Heart right ventricle (tissue), 16 donors: ENCODE data around the gene ZNF786. TPM values are rescaled to one million over a fixed set of nuclear protein-coding genes. Genes with fewer than 3 reads are reported as not detected.

Source experiments
- ATAC-seq, 8 donors: fragments of 200-7000 bp; cut with Tn5 transposase; one replicate each; pipeline ENCODE4 v1.9.1; 2020; ENCODE audit warnings: mild to moderate bottlenecking in 8 of 8, moderate library complexity in 8 of 8, moderate number of reproducible peaks in 1 of 8
- DNase-seq, 2 donors: peaks; one replicate each; pipeline ENCODE4 v3.0.0-alpha.2; 2020
- H3K27ac ChIP-seq, 10 donors: fragments of 200-600 bp; sonication (generic) in 2 of 10; one replicate each; pipeline versions ENCODE4 v1.5.0 to v1.8.0; 2020 to 2022; ENCODE audit warnings: mild to moderate bottlenecking in 3 of 10
- H3K27me3 ChIP-seq, 7 donors: fragments of 200-600 bp; one replicate each; pipeline ENCODE4 v1.8.0; 2021 to 2022; ENCODE audit warnings: mild to moderate bottlenecking in 2 of 7
- H3K36me3 ChIP-seq, 9 donors: fragments of 200-600 bp; sonication (generic) in 1 of 9; one replicate each; pipeline versions ENCODE4 v1.5.0 to v1.8.0; 2020 to 2022; ENCODE audit warnings: mild to moderate bottlenecking in 2 of 9
- H3K4me1 ChIP-seq, 9 donors: fragments of 200-600 bp; sonication (generic) in 1 of 9; one replicate each; pipeline versions ENCODE4 v1.5.0 to v1.8.0; 2020 to 2022; ENCODE audit warnings: mild to moderate bottlenecking in 4 of 9
- H3K4me3 ChIP-seq, 10 donors: fragments of 200-600 bp; sonication (generic) in 2 of 10; one replicate each; pipeline versions ENCODE4 v1.5.0 to v1.8.0; 2020 to 2022; ENCODE audit warnings: mild to moderate bottlenecking in 7 of 10, moderate library complexity in 2 of 10
- H3K9me3 ChIP-seq, 11 donors: fragments of 200-600 bp in 10 of 11; sonication (generic) in 2 of 11; one replicate each; pipeline versions ENCODE4 v1.5.0 to v1.8.0; 2013 to 2022; ENCODE audit warnings: mild to moderate bottlenecking in 2 of 11, control low read depth in 1 of 11, moderate library complexity in 1 of 11
- CTCF ChIP-seq, 9 donors: fragments of 200-600 bp; sonication (generic) in 2 of 9; IDR thresholded peaks; one replicate each; pipeline versions ENCODE4 v1.5.0 to v1.8.0; 2021 to 2022; ENCODE audit warnings: antibody characterized with exemption in 9 of 9, mild to moderate bottlenecking in 5 of 9, moderate library complexity in 1 of 9
- WGBS, 2 donors: extraction: QIAGEN DNeasy Blood & Tissue Kit; methylation state at CpG; one replicate each; pipeline ENCODE4 v1.1.7; 2013; ENCODE audit warnings: inconsistent platforms in 1 of 2; 5-methylcytosine and 5-hydroxymethylcytosine counted together
- intact Hi-C, 10 donors: fragments of 100-400 bp; cut with DNase I; formaldehyde crosslinking; loops; one replicate each; pipeline versions ENCODE4 v1.11.1 to v1.14.2; 2022
- polyA plus RNA-seq, 2 donors: library from polyadenylated mRNA; stranded (reverse); fragments of 200-250 nt; gene quantifications; one replicate each; pipeline ENCODE4 v1.2.3, GENCODE V29; 2013
- total RNA-seq, 10 donors: library from RNA; stranded (reverse); fragmentation: NEBNext Ultra II Directional in 3 of 10; extraction: Animal tissue kit (Norgen Biotek cat#: 25700) in 3 of 10; gene quantifications; one replicate each; pipeline versions ENCODE4 v1.2.1 to v1.2.4, GENCODE V29; 2021 to 2023
- donor health status: Arrhythmogenic right ventricular cardiomyopathy.
- donor health status: ischemic (EF 13 %, LVEDD 7.1; RV severe dilation, severe dysfunction).
- donor health status: healthy with polysubstance abuse.
- donor health status: DM: no; HTN: yes; CAD: no.
- donor health status: DM: no; HTN: no; CAD: no.
- donor health status: ischemic (EF 25% LVEDD 6.9; RV normal size, moderate dysfunction).
- donor health status: ischemic (EF 25% LVEDD 5.7; RV mildly dilated, moderate dysfunction).
- donor health status: healthy.
- donor health status: DM: yes; HTN: yes; CAD: no.
- donor health status: Ischemic cardiomyopathy.
- donor health status: ischemic (EF 35%, LVEDD 5.7; RV mildly dilated, moderate dysfunction).
- donor health status: nonischemic (EF 11% LVEDD 7.7; RV severe dilation, severe dysfunction).
- donor health status: DM: yes; HTN: yes; CAD: no.
- donor health status: PGD.
- donor health status: ischemic (EF 29% LVEDD 5.4; RV normal size, mild dysfunction).
- donor health status: nonischemic (EF 23%, LVEDD 6.1; RV moderate dilation, normal function).

The ZNF786 gene
- total and polyA plus RNA-seq, 12 donors: 2.0 to 3.4 (median 2.6) TPM

GRCh38 chr7:149130572-149131198 lies 40.2 kb upstream of the ZNF786 start:
- 95 to 96% methylated on average over 5 of the region's 5 CpGs for WGBS, 2 donors
- DNase-seq (no peak), ATAC-seq (no peak)
- no peak for TF ChIP-seq CTCF (IDR thresholded peaks at IDR 0.05)
- H3K27me3 ChIP-seq: no peaks in the 10 kb centered on the region
- H3K27ac ChIP-seq: no peak overlapping the region
- H3K9me3 ChIP-seq: peaks cover 0 to 18% (median 12%) of the 10 kb centered on the region in 11 donors
- intact Hi-C loops: no loop called here
- peaks cover 0 to 9% (median 6%) of the 10 kb centered on the region in 9 donors for H3K4me1 ChIP-seq
- peaks cover 0 to 49% (median 8%) of the 10 kb centered on the region in 9 donors for H3K36me3 ChIP-seq
- no peak overlapping the region for H3K4me3 ChIP-seq

DNA sequence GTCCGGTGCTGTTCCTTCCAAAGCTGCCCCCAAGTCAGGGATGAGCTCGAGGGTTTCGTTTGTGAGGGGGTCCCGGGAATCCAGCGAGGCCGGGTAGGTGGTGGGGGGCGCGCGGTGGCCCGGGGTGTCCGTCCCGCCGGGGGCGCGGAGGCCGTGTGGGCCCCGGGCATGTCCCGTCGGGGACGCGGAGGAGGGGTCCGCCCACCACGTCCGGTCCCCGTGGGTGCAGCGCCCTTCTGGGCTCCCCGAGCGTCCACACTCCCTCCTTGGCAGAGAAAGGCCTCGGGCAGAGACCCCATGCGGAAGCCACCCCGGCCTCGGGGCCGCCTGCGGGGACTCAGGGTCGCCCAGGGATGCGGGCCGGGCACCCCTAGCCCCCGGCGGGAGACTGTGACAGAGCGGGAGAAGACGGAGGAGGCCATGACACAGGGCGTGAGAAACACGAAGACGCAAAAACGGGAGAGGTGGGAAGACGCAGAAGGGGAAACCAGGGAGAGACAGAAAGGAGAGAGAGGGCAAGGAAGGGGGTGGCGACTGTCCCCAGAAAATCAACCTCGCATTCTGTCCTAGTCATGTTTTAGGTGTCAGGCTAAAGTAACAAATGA lies 36.2 kb upstream of the ZNF786 start:
- Histone ChIP-seq H3K27ac (peak overlapping the region; percentile 77 to 98 (median 95)), H3K9me3 (peaks cover 0 to 18% (median 12%) of the 10 kb centered on the region in 11 donors), H3K4me3 (peak overlapping the region; percentile 76 to 100 (median 94)), H3K36me3 (peaks cover 0 to 31% (median 8%) of the 10 kb centered on the region in 9 donors), H3K27me3 (no peaks in the 10 kb centered on the region), H3K4me1 (peaks cover 6 to 22% (median 18%) of the 10 kb centered on the region in 9 donors)
- 0 to 1% methylated on average over 48 of the region's 48 CpGs for WGBS, 2 donors
- DNase-seq (peak; percentile 49 to 65), ATAC-seq (peak; percentile 46 to 84 (median 68))
- no peak for TF ChIP-seq CTCF (IDR thresholded peaks at IDR 0.05)
- intact Hi-C loops: loop anchor here in 4 of 10 donors (1.0 to 2.0 kb wide), 5 partner anchors 20 to 62 kb away; partner anchors contain the start of genes ZNF398 (in 3 of the 4) and ZNF786 (in 3 of the 4)

GRCh38 chr7:149125863-149126661 lies 35.5 kb upstream of the ZNF786 start, which contains the start of gene ZNF425:
TSS of gene ZNF425 (minus strand) at chr7:149126324. CDS start at chr7:149126213, 111 bp downstream.
- WGBS, 2 donors: 0 to 1% methylated on average over 65 to 72 of the region's 72 CpGs
- Histone ChIP-seq H3K4me3 (peak within 1 kb of the TSS; percentile 76 to 100 (median 94)), H3K4me1 (peaks cover 6 to 22% (median 18%) of the 10 kb centered on the region in 9 donors), H3K9me3 (peaks cover 0 to 12% (median 5%) of the 10 kb centered on the region in 11 donors), H3K36me3 (peaks cover 0 to 24% (median 8%) of the 10 kb centered on the region in 9 donors), H3K27ac (peak within 1 kb of the TSS; percentile 77 to 98 (median 95)), H3K27me3 (no peaks in the 10 kb centered on the region)
- TF ChIP-seq CTCF (IDR thresholded peaks at IDR 0.05): peak; percentile 85 to 99 (median 96)
- intact Hi-C loops: loop anchor here in 4 of 10 donors (1.0 to 2.0 kb wide), 5 partner anchors 21 to 61 kb away; partner anchors contain the start of genes ZNF398 (in 3 of the 4) and ZNF786 (in 3 of the 4)
- ATAC-seq (peak; percentile 93 to 98 (median 96)), DNase-seq (peak; percentile 90 to 95)
